ENCODE measurements around the gene SEC61A2. TPM values are rescaled to one million over a fixed set of nuclear protein-coding genes. Genes with fewer than 3 reads are reported as not detected.

The SEC61A2 gene
- total and polyA plus RNA-seq, 2 experiments from 2014 or later: 8.7 to 17.6 TPM

- Histone ChIP-seq H3K27me3 (ENCODE audit: insufficient read depth) (no peaks in the 10 kb centered on the region), H3K4me3 (no peak overlapping the region), H3K27ac (ENCODE audit: low read depth) (no peak overlapping the region), H3F3A (replicated peaks; ENCODE audit: low read depth) (no peaks in the 10 kb centered on the region), H3K9me2 (ENCODE audit: insufficient read depth) (no peaks in the 10 kb centered on the region), H3K79me2 (replicated peaks; ENCODE audit: insufficient read depth) (no peaks in the 10 kb centered on the region), H3K4me2 (no peak overlapping the region), H3K36me3 (ENCODE audit: insufficient read depth) (peaks cover 59% of the 10 kb centered on the region), H4K20me1 (replicated peaks; ENCODE audit: insufficient read depth) (peaks cover 5% of the 10 kb centered on the region; the same call in 1 of the 2 replicates), H3K4me1 (ENCODE audit: insufficient read depth) (no peaks in the 10 kb centered on the region), H2AFZ (no peak overlapping the region)
- DNase-seq (ENCODE audit: low spot score) (no peak), ATAC-seq (no peak)
- Mint-ChIP-seq H3K4me1 (no peaks in the 10 kb centered on the region), H3K36me3 (ENCODE audit: low read depth) (peaks cover 82% of the 10 kb centered on the region), H3K4me3 (no peak overlapping the region), H3K27ac (no peak overlapping the region; the same call in 1 of the 2 replicates), H3K27me3 (ENCODE audit: insufficient read depth, low read depth, poor library complexity) (no peaks in the 10 kb centered on the region), H3K9me3 (no peaks in the 10 kb centered on the region; the same call in 2 of the 3 replicates)
- TF ChIP-seq, protein P1, sequence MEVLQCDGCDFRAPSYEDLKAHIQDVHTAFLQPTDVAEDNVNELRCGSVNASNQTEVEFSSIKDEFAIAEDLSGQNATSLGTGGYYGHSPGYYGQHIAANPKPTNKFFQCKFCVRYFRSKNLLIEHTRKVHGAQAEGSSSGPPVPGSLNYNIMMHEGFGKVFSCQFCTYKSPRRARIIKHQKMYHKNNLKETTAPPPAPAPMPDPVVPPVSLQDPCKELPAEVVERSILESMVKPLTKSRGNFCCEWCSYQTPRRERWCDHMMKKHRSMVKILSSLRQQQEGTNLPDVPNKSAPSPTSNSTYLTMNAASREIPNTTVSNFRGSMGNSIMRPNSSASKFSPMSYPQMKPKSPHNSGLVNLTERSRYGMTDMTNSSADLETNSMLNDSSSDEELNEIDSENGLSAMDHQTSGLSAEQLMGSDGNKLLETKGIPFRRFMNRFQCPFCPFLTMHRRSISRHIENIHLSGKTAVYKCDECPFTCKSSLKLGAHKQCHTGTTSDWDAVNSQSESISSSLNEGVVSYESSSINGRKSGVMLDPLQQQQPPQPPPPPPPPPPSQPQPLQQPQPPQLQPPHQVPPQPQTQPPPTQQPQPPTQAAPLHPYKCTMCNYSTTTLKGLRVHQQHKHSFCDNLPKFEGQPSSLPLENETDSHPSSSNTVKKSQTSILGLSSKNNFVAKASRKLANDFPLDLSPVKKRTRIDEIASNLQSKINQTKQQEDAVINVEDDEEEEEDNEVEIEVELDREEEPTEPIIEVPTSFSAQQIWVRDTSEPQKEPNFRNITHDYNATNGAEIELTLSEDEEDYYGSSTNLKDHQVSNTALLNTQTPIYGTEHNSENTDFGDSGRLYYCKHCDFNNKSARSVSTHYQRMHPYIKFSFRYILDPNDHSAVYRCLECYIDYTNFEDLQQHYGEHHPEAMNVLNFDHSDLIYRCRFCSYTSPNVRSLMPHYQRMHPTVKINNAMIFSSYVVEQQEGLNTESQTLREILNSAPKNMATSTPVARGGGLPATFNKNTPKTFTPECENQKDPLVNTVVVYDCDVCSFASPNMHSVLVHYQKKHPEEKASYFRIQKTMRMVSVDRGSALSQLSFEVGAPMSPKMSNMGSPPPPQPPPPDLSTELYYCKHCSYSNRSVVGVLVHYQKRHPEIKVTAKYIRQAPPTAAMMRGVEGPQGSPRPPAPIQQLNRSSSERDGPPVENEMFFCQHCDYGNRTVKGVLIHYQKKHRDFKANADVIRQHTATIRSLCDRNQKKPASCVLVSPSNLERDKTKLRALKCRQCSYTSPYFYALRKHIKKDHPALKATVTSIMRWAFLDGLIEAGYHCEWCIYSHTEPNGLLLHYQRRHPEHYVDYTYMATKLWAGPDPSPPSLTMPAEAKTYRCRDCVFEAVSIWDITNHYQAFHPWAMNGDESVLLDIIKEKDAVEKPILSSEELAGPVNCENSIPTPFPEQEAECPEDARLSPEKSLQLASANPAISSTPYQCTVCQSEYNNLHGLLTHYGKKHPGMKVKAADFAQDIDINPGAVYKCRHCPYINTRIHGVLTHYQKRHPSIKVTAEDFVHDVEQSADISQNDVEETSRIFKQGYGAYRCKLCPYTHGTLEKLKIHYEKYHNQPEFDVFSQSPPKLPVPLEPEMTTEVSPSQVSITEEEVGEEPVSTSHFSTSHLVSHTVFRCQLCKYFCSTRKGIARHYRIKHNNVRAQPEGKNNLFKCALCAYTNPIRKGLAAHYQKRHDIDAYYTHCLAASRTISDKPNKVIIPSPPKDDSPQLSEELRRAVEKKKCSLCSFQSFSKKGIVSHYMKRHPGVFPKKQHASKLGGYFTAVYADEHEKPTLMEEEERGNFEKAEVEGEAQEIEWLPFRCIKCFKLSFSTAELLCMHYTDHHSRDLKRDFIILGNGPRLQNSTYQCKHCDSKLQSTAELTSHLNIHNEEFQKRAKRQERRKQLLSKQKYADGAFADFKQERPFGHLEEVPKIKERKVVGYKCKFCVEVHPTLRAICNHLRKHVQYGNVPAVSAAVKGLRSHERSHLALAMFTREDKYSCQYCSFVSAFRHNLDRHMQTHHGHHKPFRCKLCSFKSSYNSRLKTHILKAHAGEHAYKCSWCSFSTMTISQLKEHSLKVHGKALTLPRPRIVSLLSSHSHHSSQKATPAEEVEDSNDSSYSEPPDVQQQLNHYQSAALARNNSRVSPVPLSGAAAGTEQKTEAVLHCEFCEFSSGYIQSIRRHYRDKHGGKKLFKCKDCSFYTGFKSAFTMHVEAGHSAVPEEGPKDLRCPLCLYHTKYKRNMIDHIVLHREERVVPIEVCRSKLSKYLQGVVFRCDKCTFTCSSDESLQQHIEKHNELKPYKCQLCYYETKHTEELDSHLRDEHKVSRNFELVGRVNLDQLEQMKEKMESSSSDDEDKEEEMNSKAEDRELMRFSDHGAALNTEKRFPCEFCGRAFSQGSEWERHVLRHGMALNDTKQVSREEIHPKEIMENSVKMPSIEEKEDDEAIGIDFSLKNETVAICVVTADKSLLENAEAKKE (CRISPR knock-in tag; IDR thresholded peaks at IDR 0.05): no peak
- TF ChIP-seq CTCF (conservative IDR thresholded peaks at IDR 0.05; ENCODE audit: low read depth in 2 of 2) (no peak), EZH2 (IDR thresholded peaks at IDR 0.05; ENCODE audit: low read depth, unreplicated experiment) (no peak), ZNF114 (CRISPR knock-in tag; IDR thresholded peaks at IDR 0.05) (no peak), STAT1 (IDR thresholded peaks at IDR 0.05; ENCODE audit: unreplicated experiment) (no peak), POLR2AphosphoS5 (IDR thresholded peaks at IDR 0.05; ENCODE audit: low read depth) (no peak), NANOG (IDR thresholded peaks at IDR 0.05; ENCODE audit: borderline replicate concordance) (no peak), JUNB (IDR thresholded peaks at IDR 0.05; ENCODE audit: unreplicated experiment) (no peak), ETS1 (IDR thresholded peaks at IDR 0.05) (no peak), CREB1 (CRISPR knock-in tag; IDR thresholded peaks at IDR 0.05; ENCODE audit: low read depth) (no peak), ZNF331 (CRISPR knock-in tag; IDR thresholded peaks at IDR 0.05; ENCODE audit: low read depth) (no peak), EZH2phosphoT487 (IDR thresholded peaks at IDR 0.05; ENCODE audit: unreplicated experiment) (no peak)
- TF ChIP-seq, protein P2, sequence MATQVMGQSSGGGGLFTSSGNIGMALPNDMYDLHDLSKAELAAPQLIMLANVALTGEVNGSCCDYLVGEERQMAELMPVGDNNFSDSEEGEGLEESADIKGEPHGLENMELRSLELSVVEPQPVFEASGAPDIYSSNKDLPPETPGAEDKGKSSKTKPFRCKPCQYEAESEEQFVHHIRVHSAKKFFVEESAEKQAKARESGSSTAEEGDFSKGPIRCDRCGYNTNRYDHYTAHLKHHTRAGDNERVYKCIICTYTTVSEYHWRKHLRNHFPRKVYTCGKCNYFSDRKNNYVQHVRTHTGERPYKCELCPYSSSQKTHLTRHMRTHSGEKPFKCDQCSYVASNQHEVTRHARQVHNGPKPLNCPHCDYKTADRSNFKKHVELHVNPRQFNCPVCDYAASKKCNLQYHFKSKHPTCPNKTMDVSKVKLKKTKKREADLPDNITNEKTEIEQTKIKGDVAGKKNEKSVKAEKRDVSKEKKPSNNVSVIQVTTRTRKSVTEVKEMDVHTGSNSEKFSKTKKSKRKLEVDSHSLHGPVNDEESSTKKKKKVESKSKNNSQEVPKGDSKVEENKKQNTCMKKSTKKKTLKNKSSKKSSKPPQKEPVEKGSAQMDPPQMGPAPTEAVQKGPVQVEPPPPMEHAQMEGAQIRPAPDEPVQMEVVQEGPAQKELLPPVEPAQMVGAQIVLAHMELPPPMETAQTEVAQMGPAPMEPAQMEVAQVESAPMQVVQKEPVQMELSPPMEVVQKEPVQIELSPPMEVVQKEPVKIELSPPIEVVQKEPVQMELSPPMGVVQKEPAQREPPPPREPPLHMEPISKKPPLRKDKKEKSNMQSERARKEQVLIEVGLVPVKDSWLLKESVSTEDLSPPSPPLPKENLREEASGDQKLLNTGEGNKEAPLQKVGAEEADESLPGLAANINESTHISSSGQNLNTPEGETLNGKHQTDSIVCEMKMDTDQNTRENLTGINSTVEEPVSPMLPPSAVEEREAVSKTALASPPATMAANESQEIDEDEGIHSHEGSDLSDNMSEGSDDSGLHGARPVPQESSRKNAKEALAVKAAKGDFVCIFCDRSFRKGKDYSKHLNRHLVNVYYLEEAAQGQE (IDR thresholded peaks at IDR 0.05; ENCODE audit: unreplicated experiment): no peak
These were observed 40.6 kb upstream of the SEC61A2 start for GRCh38 chr10:12088919-12089318.

Data from GM23338 (cell line).